ENCODE measurements around the gene CRB3.
"Not testable (repeated sequence)": the region's sequence is repeated elsewhere in the genome, so short reads cannot be mapped to it uniquely, and the experiment has no call there.

Gene CRB3, protein sequence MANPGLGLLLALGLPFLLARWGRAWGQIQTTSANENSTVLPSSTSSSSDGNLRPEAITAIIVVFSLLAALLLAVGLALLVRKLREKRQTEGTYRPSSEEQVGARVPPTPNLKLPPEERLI

DNA sequence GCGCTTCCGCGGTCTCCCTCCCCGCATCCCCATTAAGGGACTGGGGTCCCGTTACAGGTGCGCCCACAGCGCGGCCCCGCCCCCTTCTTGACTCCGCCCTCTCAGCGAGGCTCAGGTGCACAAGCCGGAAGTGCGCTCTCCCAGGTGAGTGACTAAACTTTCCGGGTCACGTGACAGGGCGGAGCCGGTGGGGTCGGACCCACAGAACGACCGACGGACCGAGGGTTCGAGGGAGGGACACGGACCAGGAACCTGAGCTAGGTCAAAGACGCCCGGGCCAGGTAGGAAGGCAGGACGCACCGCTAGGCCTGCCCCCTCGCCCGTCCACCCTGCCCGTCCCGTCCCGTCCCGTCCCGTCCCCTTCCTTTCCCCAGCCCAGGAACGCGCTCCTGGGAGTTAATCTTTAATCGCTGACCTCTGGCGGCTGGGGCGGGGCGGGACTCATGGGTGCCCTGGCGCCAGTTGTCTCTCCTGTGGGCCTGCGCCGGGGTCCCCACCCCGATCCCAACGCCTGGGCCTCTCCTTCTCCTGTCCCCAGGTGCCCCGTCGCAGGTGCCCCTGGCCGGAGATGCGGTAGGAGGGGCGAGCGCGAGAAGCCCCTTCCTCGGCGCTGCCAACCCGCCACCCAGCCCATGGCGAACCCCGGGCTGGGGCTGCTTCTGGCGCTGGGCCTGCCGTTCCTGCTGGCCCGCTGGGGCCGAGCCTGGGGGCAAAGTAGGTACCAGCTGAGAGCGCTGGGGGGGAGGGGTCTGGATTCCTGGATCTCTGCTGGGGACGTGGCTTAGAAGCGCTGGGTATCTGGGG is at the start of gene CRB3:
Gene CRB3 (plus strand): TSS at position 202 of the 804 bp plus-strand sequence. CDS start 431 bp downstream, at position 633.
- peak; percentile 28 to 49 for DNase-seq (ENCODE audit: low read depth in 2 of 2)

DNA sequence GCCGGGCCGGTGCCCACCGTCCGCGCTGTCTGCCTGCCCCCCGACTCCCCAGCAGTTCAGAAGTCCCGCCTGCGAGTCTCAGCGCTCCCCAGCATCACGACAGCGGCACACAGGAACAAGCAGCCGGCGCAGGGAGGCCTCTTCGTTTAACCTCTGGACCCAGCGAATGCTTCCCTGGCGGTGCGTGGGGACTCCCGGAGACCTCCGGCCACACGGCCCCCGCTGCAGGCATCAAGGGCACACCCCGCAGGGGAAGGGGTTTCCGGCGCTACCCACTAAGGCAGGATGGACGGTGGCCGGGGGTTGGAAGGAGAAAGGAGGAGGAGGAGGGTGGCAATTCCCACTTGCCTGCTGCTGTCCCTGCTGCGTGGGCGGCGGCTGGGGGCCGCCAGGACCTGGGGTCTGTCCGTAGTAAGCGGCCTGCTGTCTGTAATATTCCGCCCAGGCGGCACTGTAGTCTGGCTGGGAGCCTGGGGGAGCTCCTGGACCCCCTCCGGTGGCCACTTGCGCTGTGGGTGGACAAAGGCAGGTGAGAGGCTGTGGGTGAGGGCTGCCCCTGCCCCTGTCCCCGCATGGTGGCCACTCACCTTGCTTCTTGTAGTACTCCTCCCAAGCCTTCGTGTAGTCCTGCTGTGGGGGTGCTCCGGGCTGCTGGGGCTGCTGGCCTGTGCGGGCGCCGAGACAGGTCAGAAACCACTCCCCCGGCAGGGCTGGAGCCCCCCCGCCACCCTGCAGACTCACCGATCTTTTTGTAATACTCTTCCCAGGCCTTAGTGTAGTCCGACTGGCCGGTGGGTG is 49.1 kb upstream of the CRB3 start:
- no peak for DNase-seq (ENCODE audit: low read depth in 2 of 2)

DNA sequence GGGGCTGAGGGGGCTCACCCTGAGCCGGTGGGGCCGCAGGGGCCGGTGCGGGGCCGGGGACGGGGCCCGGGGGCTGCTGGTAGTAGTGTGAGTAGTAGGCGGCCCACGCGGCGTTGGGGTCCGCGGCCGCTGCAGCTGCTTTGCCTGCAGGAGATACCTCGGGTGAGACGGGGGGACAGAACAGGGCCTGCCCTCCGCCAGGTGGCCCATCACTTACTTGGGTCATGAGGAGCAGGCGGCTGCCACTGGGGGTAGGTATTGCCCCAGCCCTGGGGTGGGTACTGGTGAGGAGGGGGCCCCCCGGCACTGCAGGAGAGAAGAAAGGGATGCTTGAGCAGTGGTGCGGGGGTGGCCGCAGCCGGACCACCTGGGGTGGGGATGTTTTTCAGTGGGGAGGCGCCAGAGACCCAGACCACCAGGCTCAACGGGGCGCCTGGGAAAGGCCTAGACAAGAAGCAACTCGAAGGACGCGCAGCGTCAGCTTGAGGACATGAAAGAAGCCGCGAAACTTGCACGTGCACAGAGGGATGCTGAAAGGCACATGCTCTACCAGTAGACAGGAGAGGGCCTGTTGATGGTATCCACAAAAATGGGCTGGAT is 48.4 kb upstream of the CRB3 start:
- no peak for DNase-seq (ENCODE audit: low read depth in 2 of 2)

DNA sequence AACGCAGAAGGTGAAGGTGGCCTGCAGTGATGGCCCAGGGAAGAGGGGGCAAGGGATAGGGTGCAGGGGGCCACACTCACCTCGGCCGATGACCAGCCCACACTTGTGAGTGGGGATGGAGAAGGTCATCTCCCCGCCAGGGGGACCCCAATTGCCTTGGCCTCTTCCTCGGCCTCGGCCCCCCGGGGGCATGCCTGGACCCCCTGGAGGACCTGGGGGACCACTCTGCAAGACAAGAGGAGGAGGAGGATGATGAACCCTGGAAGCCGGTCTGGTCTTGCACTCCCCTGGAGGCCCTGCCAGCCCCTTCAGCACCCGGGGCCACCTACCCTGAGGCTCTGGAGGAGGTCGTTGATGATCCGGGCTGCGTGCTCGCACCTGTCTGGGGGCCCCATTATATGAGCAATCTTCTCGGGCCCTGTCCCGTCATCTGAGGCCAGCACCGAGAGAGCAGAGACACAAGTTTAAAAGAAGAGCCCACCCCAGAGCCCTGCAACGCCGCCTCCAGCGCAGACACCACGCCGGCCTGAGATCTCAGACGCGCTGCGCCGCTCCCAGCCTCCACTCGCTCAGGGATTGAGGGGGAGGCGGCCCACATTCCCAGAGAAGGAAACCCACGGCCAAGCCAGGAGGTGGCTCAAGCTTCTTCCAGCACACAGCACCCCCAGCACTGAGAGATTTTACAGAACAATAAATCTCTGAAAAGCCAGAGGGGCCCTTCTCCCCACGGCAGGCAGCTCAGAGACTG is 47.2 kb upstream of the CRB3 start:
- no peak for DNase-seq (ENCODE audit: low read depth in 2 of 2)

DNA sequence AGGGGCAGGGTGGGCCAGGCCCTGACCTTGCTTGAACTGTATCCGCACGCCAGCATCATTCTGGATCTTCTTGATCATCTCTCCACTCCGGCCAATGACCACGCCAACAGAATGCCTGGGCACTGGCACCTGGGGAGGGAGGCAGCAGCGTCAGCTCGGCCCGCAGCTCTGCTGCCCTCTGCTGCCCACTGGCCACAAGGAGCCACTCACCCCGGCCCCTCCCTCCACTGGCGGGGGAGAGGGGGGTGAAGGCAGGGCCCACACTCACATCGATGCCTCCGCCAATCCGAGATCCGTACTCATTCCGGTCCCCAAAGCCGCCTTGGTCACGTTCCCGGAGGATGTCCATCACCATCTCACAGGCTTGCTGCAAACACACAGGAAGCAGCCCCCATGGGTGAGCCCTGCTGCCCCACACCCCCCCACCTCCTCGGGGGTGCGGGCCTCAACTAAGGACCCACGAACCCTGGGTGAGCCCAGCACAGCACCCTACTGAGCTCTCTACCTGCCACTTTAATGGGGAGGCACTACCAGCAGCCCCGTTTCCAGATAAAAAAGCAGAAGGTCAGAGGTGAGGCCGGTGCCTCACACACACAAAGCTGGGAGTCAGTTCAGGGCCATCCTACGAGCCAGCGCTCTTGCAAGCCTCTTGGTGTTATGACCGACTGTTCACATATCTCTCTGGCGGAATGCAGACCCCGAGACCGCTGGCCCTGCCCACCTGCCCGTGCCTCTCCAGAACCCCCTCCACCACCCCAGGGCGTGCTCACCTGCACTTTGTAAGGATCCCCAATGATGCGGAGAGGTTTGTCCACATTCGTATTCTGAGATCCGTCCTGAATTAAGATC is 46.1 kb upstream of the CRB3 start:
- no peak for DNase-seq (ENCODE audit: low read depth in 2 of 2)

DNA sequence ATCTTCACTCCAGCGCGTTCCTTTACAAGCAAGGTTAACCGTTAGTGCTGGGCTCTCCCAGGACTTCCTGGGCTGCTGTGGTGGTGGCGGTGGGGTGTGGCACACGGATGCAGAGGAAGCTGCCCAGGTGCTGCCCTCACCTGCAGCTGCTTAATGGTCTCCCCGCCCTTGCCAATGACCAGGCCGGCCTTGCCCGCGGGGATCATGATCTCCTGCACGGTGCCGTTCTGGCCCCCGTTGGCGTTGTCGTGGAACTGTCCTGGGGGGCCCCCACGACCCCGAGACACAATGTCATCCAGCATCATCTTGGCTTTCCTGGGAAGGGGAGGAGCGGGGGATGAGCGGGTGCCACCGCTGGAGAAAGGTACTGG is 45.5 kb upstream of the CRB3 start:
- DNase-seq (ENCODE audit: low read depth in 2 of 2), result no peak

DNA sequence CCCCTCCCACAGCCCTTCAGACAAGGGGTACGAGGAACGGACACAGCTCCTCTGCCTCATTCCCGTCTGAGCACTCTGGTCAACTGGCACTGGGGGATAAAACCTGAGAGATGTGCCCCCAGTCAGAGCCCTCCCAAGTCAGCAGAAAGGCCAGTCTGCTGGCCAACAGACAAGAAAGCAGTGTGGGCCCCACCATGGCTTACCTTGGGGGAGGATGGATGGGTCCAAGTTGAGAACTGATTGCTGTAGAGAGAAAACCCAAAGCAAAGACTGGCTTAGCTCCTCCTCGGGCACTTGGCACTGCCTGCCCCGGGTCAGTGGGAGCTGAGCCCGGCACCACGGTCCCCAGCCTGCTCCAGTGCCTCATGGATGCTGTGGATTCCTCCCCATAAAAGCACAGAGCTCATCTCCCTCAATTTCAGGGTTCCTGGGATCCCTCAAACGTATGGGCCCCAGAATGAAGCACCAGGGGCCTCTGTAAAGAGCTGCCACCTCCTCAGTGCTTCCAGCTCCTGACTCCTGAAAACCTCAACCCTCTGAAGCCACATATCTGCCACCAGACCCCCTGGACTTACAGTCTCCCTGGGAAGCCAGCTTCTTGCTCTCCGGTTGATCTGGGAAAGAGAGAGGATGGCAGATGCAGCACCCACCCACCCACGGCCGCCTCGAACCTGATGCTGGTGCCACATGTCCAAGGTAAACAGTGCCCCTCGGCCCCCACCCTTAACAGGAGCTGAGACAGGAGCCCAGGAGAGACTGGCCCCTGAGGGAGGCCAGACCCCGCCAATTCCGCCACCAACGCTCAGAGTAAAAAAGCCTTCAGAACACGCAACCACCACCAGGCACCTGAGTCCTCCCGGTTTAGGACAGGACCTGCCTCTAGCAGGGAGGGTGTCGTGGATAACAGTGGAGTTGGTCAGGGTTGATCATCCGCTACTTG is 42.7 kb upstream of the CRB3 start:
- no peak for DNase-seq (ENCODE audit: low read depth in 2 of 2)

DNA sequence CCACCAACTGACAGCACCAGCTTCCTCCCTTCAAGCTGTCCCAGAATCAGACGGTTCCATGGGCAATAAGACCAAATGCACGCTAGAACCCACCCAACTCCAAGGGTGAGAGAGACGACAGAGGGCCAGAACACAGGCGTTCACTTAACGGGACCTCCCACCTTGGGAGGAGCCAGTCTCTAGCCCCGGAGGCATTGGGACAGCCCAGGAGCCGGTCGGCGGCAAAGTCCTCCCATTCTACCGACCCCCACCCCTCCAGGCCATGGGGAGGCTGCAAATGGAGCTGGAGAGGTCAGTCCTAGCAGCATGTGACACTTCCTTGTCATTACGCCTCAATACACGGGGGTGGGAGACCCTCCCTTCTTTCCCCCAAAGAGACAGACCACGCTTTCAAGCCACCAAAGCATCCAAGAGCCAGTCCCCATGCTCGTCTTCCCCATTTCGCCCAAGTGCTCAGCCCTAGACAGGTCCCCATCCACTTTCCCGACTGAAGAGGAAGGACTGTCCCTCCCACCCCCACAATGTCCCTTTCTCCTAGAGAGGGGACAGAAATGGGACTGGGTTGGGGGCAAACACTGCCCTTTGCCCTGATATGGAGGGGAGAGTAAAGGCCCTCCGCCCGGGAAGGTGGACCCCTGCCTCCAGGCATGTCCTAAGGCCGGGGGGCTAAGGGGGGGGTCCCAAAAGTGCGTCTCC is 40.4 kb upstream of the CRB3 start:
- DNase-seq (ENCODE audit: low read depth in 2 of 2), result no peak

DNA sequence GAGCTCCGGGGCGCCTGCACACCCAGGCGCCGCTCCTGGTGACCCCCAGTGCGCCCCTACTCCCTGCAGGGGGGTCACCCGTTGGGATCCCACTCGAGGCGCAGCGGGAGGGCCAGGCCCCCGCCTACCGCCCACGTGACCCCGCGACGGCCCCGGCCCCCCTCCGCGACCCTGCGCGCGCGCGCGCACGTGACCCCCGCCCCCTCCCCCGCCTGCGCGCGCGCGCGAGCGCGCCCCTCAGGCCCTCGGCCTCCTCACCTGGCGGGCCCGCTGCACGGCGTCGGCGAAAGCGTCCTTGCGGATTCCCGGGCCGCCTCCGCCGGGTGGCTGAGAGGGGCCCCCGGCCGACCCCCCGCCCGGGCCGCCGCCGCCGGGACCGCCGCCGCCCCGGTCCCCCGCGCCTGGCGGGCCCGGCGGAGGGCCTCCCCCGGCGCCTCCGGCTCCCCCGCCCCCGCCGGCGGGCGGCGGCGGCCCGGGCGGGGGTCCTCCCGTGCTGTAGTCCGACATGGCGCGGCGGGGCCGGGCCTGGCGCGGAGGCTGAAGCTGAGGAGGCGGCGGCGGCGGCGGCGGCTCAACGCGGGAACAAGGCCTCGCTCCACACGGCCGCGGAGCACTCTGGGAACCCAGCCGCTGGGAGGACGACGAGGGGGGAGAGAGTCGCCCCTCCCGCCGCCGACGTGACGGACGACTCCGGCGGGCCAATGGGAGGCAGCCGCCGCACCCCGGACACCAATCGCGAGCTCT is 39.7 kb upstream of the CRB3 start, which contains the start of gene KHSRP:
Gene KHSRP (minus strand): TSS at position 617 of the 744 bp plus-strand sequence. CDS start 110 bp downstream, at position 507.
- DNase-seq (ENCODE audit: low read depth in 2 of 2), result peak; percentile 25 to 44

DNA sequence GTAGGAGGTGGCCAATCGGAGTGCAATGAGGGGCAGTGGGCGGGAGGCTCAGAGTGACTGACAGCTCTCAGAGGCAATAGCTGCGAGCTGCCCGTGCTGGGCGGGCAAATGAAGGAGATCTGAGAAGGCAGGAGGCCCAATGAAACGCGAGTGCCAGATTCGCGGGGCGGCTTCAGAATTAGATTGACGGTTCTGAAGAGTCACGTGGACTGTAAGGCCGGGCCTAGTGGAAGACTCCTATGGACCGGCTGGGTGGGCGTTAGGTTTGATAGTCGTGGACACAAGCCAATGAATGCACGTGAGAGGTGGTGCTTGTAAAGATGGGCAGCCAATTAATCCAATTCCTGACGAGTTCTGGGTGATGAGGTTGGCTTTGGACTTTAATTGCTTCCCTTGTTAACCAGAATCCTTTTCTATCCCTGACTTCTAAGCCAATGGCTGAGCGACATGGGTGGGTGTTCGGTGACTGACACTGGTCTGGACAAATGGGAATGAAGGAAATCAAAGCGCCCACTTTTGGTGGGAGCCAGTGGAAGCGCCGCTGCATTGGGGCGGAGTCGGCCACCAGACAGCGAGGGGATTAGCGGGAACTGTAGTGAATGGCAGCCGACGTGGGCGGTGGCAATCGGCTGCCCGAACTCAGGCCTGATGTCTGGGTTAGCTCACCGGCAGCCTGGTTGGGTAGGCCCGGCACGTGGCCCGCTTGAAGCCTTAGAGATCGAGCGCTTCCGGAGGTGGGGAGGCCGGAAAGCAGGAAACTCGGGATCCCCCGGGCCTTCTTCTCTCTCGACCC is 38.9 kb upstream of the CRB3 start:
- peak; percentile 96 to 97 for DNase-seq (ENCODE audit: low read depth in 2 of 2)

DNA sequence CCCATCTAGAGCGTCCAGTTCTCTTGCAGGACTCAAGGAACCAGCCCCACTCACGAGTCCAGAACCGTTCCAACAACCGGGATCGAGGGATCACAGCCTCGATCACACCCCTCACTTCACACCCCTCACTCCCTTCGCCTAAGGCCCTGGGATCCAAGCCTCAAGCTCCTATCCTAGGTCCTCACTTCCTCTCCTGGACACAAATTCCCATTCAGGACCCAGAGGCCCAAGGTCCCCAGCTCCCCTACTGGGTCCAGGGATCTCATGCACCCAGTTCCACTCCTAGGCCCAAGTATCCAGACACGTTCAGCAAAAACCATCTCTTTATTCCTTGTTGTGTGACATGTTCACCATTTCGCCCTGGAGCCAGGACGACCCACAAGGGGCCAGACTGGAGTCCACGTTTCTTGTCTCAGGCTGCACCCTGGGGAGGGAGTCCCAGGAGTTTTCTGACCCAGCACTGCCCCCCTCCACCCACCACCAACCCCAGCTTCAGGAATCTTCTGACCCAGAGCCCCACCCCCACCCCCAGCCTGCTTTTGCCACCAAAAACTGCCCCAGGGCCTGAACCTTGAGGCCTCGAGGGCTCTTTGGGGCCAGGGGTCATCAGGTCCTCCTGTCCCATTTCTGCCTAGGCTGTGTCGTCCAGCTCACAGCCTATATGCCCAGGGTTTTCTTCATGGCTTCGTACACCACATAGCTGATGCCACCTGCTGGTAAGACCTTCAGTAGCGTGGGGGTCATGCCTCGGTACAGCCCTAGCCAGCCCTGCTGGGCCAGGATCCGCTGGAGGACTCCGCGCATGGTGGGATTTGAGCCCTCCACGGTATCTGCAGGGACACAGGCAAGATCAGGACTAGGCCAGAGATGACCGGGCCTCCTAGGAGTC is 38.1 kb upstream of the CRB3 start:
- no peak for DNase-seq (ENCODE audit: low read depth in 2 of 2)

DNA sequence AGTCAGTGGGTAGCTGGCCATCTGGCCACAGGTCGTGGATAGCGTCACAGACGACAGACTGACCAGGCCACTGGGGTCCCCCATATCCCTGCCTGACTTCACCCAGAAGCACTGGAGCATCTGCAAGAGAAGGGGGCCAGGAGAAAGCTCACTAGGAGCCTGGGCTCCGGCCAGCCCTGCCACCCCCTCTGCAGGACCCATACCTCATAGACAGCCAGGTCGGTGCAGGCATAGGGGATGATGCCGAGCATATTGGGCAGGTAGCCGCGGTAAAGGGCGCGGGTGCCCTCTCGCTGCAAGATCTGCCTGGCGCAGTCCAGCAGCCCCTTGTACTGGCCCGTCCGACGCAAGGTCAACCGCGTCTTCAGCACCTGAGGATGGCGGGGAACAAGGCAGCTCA is 36.9 kb upstream of the CRB3 start:
- no peak for DNase-seq (ENCODE audit: low read depth in 2 of 2)

DNA sequence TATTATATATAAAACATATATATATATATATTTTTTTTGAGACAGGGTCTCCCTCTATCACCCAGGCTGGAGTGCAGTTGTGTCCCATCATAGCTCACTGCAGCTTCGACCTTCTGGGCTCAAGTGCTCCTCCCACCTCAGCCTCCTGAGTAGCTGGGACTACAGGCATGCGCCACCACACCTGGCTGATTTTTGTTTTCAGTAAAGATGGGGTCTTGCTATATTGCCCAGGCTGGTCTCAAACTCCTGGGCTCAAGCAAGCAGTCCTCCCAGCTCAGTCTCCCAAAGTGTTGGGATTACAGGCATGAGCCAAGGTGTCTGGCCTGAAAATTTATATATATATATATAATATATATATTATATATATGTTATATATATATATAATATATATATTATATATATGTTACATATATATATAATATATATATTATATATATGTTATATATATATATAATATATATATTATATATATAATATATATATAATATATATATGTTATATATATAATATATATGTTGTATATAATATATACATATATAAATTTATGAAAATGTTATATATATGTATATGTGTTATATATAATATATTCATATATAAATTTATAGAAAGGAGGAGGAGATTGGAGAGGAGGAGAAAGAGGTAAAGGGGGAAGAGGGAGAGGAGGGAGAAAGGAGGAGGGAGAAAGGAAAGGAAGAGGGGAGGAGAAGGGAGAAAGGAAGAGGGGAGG is 35.2 kb upstream of the CRB3 start:
- DNase-seq (ENCODE audit: low read depth in 2 of 2), result not testable (repeated sequence)

DNA sequence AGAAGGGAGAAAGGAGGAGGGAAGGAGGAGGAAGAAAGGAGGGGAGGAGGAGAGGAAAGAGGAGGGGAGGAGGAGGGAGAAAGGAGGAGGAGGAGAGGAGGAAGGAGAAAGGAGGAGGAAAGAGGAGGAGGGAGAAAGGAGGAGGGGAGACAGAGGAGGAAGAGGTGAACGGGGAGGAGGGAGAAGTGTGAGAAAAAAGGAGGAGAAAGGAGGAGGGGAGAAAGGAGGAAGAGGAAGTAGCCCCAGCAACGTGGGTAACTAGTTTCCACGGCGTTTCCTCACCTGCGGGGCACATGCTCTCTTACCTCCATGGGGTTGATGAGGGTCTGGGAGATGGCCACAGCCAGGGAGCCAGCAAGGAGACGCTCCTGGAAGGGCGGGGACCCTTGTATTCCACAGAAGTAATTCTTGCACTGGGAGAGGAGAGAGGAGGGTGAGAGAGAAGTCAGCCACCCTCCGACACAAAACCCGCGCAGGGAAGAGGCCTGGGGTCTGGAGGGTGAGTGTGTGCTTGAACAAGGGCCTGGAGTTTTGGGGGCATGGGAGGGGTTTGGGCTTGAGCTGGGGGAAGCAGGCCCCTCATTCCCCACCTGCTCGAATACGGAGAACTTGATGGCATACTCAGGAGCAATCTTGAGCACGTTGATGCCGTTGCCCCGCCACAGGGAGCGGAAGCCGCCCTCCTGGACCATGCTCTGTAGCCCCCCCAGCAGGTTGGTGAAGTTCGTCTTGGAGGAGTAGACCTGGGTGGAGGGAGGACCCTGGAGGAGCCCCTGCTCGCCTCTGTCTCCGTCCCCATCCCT is 34.5 kb upstream of the CRB3 start:
- DNase-seq (ENCODE audit: low read depth in 2 of 2), result no peak

DNA sequence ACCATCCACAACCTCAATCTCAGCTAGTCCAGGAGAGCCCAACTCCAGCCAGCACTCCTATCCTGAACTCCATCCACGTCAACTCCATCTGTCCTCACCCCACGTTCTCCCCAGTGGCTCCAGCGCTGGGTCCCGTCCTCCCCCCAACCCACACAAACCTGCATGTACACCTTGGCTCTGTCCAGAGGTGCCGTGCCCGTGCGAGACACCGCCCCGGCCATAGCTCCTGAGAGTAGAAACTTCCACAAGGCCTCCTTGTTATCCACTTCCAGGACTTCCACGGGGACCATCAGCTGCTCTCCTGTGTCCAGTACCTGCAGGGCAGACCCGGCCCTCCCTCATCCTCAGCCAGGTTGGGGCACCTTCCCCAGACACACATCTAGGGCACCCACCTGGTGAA is 32.2 kb upstream of the CRB3 start:
- DNase-seq (ENCODE audit: low read depth in 2 of 2), result no peak

Data from stimulated activated CD4-positive, alpha-beta T cell treated with anti-CD3 and anti-CD28 coated beads, Interleukin-1b, Interleukin-23, amount 100 ng/mL, for 4 hours (primary cell).